Measurements from ENCODE around the gene IGFL4.

GRCh38 chr19:46021531-46022041 lies 19.2 kb downstream of the IGFL4 start:
- TF ChIP-seq CTCF (IDR thresholded peaks at IDR 0.05) (no peak), POLR2A (IDR thresholded peaks at IDR 0.05) (no peak)

Measured in testis (tissue), 2 donors.